ENCODE measurements around the gene POU2AF1.
"Not testable (repeated sequence)": the region's sequence is repeated elsewhere in the genome, so short reads cannot be mapped to it uniquely, and the experiment has no call there.

The POU2AF1 gene

GRCh38 chr11:111408789-111409727 lies 30.0 kb upstream of the POU2AF1 start:
- no peak for DNase-seq

- no peak for DNase-seq
Observed at GRCh38 chr11:111407652-111408051, 28.6 kb upstream of the POU2AF1 start.

- no peak for DNase-seq
Observed at GRCh38 chr11:111406589-111406988, 27.5 kb upstream of the POU2AF1 start.

- DNase-seq = no peak
Observed at GRCh38 chr11:111406091-111406490, 27.0 kb upstream of the POU2AF1 start.

- DNase-seq = no peak
Observed at GRCh38 chr11:111405551-111405950, 26.5 kb upstream of the POU2AF1 start.

- no peak for DNase-seq
Observed at GRCh38 chr11:111403051-111403726, 24.1 kb upstream of the POU2AF1 start.

GRCh38 chr11:111402411-111402810 lies 23.3 kb upstream of the POU2AF1 start:
- no peak for DNase-seq

GRCh38 chr11:111401957-111402356 lies 22.9 kb upstream of the POU2AF1 start:
- not testable (repeated sequence) for DNase-seq

- DNase-seq = no peak
Observed at GRCh38 chr11:111400595-111400994, 21.5 kb upstream of the POU2AF1 start.

GRCh38 chr11:111399187-111400031 lies 20.3 kb upstream of the POU2AF1 start:
- no peak for DNase-seq

GRCh38 chr11:111397034-111397433 lies 18.0 kb upstream of the POU2AF1 start:
- no peak for DNase-seq

GRCh38 chr11:111395749-111396148 lies 16.7 kb upstream of the POU2AF1 start:
- no peak for DNase-seq

- no peak for DNase-seq
Observed at GRCh38 chr11:111395081-111395480, 16.0 kb upstream of the POU2AF1 start.

- not testable (repeated sequence) for DNase-seq
Observed at GRCh38 chr11:111394147-111394546, 15.1 kb upstream of the POU2AF1 start.

- DNase-seq = no peak
Observed at GRCh38 chr11:111393585-111393984, 14.5 kb upstream of the POU2AF1 start.

- DNase-seq = no peak
Observed at GRCh38 chr11:111393096-111393495, 14.0 kb upstream of the POU2AF1 start.

- no peak for DNase-seq
Observed at GRCh38 chr11:111392552-111392951, 13.5 kb upstream of the POU2AF1 start.

- DNase-seq = no peak
Observed at GRCh38 chr11:111391328-111392124, 12.5 kb upstream of the POU2AF1 start.

GRCh38 chr11:111388842-111389241 lies 9.8 kb upstream of the POU2AF1 start:
- no peak for DNase-seq

GRCh38 chr11:111388420-111388819 lies 9.3 kb upstream of the POU2AF1 start:
- no peak for DNase-seq

- DNase-seq = no peak
Observed at GRCh38 chr11:111387363-111387762, 8.3 kb upstream of the POU2AF1 start.

- DNase-seq = no peak
Observed at GRCh38 chr11:111386611-111387150, 7.6 kb upstream of the POU2AF1 start.
